Calu3 (cell line): ENCODE measurements around the gene ADCY5. TPM values are rescaled to one million over a fixed set of nuclear protein-coding genes. Genes with fewer than 3 reads are reported as not detected.

Experiments used
- BruUV-seq: library from RNA; stranded (reverse); fragments of 400-500 nt; replicated peaks from 2 replicates; lab custom pipeline; 2021; lab: Mats Ljungman, UMichigan
- CTCF ChIA-PET: fragments of 300-600 bp; sonication (Branson Sonifier 250); formaldehyde crosslinking; loops from one replicate; lab custom pipeline; 2022; ENCODE audit warnings: antibody characterized with exemption; lab: Charles Lee
- DNase-seq: peaks from one replicate; pipeline ENCODE4 v3.0.0; 2022
- H3K27ac Mint-ChIP-seq: one replicate; pipeline ENCODE4 v1.8.0; 2022; ENCODE audit warnings: mixed read lengths; ENCODE audit not compliant: unreplicated experiment
- H3K27me3 Mint-ChIP-seq: one replicate; pipeline ENCODE4 v1.8.0; 2022; ENCODE audit warnings: mixed read lengths; ENCODE audit not compliant: unreplicated experiment
- H3K36me3 Mint-ChIP-seq: one replicate; pipeline ENCODE4 v1.8.0; 2022; ENCODE audit warnings: mild to moderate bottlenecking, moderate library complexity, mixed read lengths; ENCODE audit not compliant: insufficient read depth, unreplicated experiment
- H3K4me1 Mint-ChIP-seq: one replicate; pipeline ENCODE4 v1.8.0; 2022; ENCODE audit warnings: mild to moderate bottlenecking, low read depth, mixed read lengths; ENCODE audit not compliant: unreplicated experiment
- H3K4me3 Mint-ChIP-seq: one replicate; pipeline ENCODE4 v1.8.0; 2022; ENCODE audit warnings: mild to moderate bottlenecking, low read depth, moderate library complexity, mixed read lengths; ENCODE audit not compliant: unreplicated experiment
- H3K9me3 Mint-ChIP-seq: one replicate; pipeline ENCODE4 v1.8.0; 2022; ENCODE audit warnings: low read depth, mixed read lengths; ENCODE audit not compliant: unreplicated experiment
- CTCF ChIP-seq: fragments of 200-600 bp; IDR thresholded peaks from one replicate; pipeline ENCODE4 v1.8.0; 2022; ENCODE audit warnings: antibody characterized with exemption; ENCODE audit not compliant: unreplicated experiment
- intact Hi-C: fragments of 100-400 bp; cut with micrococcal nuclease; formaldehyde crosslinking; loops from one replicate; pipeline ENCODE4 v1.10.0; 2022; ENCODE audit not compliant: unreplicated experiment
- total RNA-seq: library from RNA; stranded (reverse); gene quantifications from 2 replicates; pipeline ENCODE4 v1.2.3, GENCODE V29; 2022

Gene ADCY5
- total RNA-seq, 1 experiment from 2014 or later = 2.5 TPM

- DNase-seq = no peak
- BruUV-seq = no TSS peak
- CTCF ChIA-PET = interaction anchor here (0.6 to 1.2 kb wide), 4 partner anchors 9 to 1378 kb away, joined by 3 to 12 read pairs (median 4); no protein-coding TSS in a partner anchor
These were observed 150.0 kb downstream of the ADCY5 start for GRCh38 chr3:123298903-123299302.

GRCh38 chr3:123297627-123297899 lies 151.3 kb downstream of the ADCY5 start:
- no peaks in the 10 kb centered on the region for H3K9me3 Mint-ChIP-seq
- no peak overlapping the region for H3K4me3 Mint-ChIP-seq
- no peak overlapping the region for H3K27ac Mint-ChIP-seq
- TF ChIP-seq CTCF = no peak
- CTCF ChIA-PET = no interaction called here
- intact Hi-C loops = no loop called here
- no TSS peak for BruUV-seq
- peaks cover 12% of the 10 kb centered on the region for H3K4me1 Mint-ChIP-seq
- H3K27me3 Mint-ChIP-seq = peaks cover 42% of the 10 kb centered on the region
- DNase-seq = no peak
- H3K36me3 Mint-ChIP-seq = peaks cover 5% of the 10 kb centered on the region

More at GRCh38 chr3:123298903-123299302, 150.0 kb downstream of the ADCY5 start:
- Mint-ChIP-seq H3K4me1 (peaks cover 12% of the 10 kb centered on the region), H3K36me3 (peaks cover 5% of the 10 kb centered on the region), H3K9me3 (peaks cover 4% of the 10 kb centered on the region), H3K27ac (peak overlapping the region; percentile 56), H3K4me3 (no peak overlapping the region), H3K27me3 (peaks cover 40% of the 10 kb centered on the region)
- TF ChIP-seq CTCF = no peak
- intact Hi-C loops = no loop called here

GRCh38 chr3:123296836-123297626 lies 151.9 kb downstream of the ADCY5 start:
- Mint-ChIP-seq H3K4me1 (peaks cover 12% of the 10 kb centered on the region), H3K9me3 (no peaks in the 10 kb centered on the region), H3K27me3 (peaks cover 48% of the 10 kb centered on the region), H3K36me3 (peaks cover 5% of the 10 kb centered on the region), H3K4me3 (no peak overlapping the region), H3K27ac (no peak overlapping the region)
- no TSS peak for BruUV-seq
- CTCF ChIA-PET = no interaction called here
- no peak for DNase-seq
- intact Hi-C loops = no loop called here
- TF ChIP-seq CTCF = no peak

- no peak for DNase-seq
- no peak overlapping the region for H3K27ac Mint-ChIP-seq
These were observed 152.6 kb downstream of the ADCY5 start for GRCh38 chr3:123296261-123296660.

More at GRCh38 chr3:123296261-123296660, 152.6 kb downstream of the ADCY5 start:
- intact Hi-C loops = no loop called here
- no TSS peak for BruUV-seq
- Mint-ChIP-seq H3K4me1 (peaks cover 12% of the 10 kb centered on the region), H3K9me3 (no peaks in the 10 kb centered on the region), H3K27me3 (peaks cover 56% of the 10 kb centered on the region), H3K4me3 (no peak overlapping the region), H3K36me3 (peaks cover 5% of the 10 kb centered on the region)
- CTCF ChIA-PET = no interaction called here
- TF ChIP-seq CTCF = no peak
